ENCODE measurements around the gene PERM1.

Gene PERM1

DNA sequence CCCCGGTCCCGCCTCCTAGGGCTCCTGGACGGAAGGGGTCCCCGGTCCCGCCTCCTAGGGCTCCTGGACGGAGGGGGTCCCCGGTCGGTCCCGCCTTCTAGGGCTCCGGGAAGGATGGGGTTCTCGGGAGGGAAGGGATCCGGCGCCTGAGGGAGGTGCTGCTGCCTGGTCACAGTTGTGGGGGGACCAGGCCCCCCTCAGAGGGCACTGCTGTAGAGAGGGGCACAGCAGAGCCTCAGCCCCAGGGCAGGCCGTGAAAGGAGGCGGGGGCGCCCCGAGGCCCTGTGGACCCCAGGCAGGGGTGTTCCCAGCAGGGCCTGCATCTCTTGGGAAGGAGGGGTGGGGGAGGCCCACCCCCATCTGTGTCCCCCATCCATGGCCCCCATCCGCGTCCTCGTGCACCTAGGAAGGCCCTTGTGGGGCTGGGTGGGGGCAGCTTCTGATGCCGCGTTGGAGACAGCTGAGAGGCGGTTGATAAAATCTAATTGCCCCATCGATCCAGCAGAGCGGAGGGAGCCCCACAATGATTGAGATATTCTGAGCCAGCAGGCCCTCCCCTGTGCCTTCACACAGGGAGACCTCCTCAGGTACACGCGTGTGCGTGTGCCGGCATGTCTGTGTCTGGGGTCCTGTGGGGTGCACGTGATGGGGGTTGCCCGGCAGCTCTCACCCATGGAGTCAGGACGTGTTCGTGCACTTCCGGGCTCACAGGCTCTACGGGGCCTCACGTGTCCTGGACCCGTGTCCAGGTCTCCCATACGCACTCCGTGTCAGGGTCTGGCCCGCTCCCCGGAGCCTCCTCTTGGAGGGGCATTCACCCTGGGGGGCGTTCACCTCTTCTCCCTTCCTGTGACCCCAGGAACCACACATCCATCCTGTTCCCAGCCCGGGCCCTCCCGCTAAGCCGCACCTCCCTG lies 45.3 kb downstream of the PERM1 start:
- Histone ChIP-seq H3K27me3 (peaks cover 5% of the 10 kb centered on the region; the same call in 1 of the 2 replicates), H3K36me3 (peaks cover 7% of the 10 kb centered on the region), H3K9me3 (no peaks in the 10 kb centered on the region), H3K4me3 (ENCODE audit: low read depth, low read length) (no peak overlapping the region), H3K4me1 (peaks cover 69% of the 10 kb centered on the region)
- TF ChIP-seq, protein P1, sequence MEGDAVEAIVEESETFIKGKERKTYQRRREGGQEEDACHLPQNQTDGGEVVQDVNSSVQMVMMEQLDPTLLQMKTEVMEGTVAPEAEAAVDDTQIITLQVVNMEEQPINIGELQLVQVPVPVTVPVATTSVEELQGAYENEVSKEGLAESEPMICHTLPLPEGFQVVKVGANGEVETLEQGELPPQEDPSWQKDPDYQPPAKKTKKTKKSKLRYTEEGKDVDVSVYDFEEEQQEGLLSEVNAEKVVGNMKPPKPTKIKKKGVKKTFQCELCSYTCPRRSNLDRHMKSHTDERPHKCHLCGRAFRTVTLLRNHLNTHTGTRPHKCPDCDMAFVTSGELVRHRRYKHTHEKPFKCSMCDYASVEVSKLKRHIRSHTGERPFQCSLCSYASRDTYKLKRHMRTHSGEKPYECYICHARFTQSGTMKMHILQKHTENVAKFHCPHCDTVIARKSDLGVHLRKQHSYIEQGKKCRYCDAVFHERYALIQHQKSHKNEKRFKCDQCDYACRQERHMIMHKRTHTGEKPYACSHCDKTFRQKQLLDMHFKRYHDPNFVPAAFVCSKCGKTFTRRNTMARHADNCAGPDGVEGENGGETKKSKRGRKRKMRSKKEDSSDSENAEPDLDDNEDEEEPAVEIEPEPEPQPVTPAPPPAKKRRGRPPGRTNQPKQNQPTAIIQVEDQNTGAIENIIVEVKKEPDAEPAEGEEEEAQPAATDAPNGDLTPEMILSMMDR (IDR thresholded peaks at IDR 0.05; ENCODE audit: low read depth, low read length): no peak
- DNase-seq: no peak

DNA sequence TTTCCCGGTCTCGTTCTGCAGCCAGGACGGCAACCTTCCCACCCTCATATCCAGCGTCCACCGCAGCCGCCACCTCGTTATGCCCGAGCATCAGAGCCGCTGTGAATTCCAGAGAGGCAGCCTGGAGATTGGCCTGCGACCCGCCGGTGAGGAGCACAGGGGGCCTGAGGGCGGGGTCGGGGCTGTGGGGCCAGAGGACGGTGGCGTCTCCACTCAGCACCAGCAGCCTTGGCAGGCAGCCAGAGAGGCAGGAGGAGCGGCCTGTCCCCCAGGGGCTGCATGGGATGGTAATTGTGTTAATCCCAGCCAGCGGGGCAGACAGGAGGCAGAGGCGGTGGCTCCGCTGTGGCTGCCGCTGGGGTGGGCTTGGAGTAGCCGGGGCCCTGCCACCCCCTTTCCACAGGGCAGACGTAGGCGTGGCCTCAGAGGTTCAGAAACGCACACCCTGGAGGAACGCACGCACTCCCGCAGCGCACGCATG lies 46.1 kb downstream of the PERM1 start:
- H3K9me3 ChIP-seq: no peaks in the 10 kb centered on the region
- TF ChIP-seq, protein P1 (IDR thresholded peaks at IDR 0.05; ENCODE audit: low read depth, low read length): no peak
- H3K4me3 ChIP-seq (ENCODE audit: low read depth, low read length): peak overlapping the region; percentile 38
- DNase-seq: peak; percentile 99
- peaks cover 8% of the 10 kb centered on the region for H3K36me3 ChIP-seq
- H3K27me3 ChIP-seq: peaks cover 5% of the 10 kb centered on the region; the same call in 1 of the 2 replicates
- peaks cover 68% of the 10 kb centered on the region for H3K4me1 ChIP-seq

DNA sequence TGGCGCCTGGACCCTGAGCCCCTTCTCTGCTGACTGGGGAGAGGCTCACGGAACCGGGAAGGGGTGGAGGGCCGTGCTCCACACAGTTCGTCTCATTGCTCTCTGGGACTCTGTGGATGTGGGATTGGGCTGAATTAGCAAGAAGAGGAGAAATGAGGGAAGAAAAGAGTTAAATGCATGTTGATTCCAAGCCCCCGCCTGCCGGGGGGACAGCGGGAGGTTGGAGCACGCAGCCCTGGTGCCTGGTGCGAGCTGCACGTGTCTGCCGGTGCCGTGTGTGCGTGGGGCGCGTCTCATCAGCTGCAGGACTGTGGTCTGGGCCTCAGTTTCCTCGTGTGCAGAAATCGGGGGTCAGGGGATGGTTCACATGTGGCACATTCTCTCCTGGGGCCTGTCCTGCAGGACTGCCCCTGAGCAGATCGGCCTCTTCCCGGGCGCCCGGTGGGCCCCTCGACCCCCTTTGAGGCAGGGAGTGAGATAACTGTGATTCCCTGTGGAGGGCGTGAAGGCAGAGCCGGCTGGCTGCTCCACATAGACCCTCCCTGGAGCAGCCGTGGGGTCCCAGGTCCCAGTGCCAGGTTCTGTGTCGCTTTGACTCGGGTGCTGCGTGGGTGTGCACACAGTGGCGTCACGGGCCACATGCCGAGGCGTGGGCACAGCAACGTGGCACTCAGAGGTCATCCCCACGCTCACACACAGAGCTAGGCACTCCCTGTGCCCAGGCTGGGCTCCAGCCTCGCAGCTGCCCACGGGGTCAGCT lies 46.7 kb downstream of the PERM1 start:
- Histone ChIP-seq H3K36me3 (peaks cover 14% of the 10 kb centered on the region), H3K4me1 (peaks cover 69% of the 10 kb centered on the region), H3K4me3 (ENCODE audit: low read depth, low read length) (peak overlapping the region; percentile 38), H3K27me3 (peaks cover 5% of the 10 kb centered on the region; the same call in 1 of the 2 replicates), H3K9me3 (no peaks in the 10 kb centered on the region)
- DNase-seq: no peak
- TF ChIP-seq, protein P1 (IDR thresholded peaks at IDR 0.05; ENCODE audit: low read depth, low read length): no peak

DNA sequence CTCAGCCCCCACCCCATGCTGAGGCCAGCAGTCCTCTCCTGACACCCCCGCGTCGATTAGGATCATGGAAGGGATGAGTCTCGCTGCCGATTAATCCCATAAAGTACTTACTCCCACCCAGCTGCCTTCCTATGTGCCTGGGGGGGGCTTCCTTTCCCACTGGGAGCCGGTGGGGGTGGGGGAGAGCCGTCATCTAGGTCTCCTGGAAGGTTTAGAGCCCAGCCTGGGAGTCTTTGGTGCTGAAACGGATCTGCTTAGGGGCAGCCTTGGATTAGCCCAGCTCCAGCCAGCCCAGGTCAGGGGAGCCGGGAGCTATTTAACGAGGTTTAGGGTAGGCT lies 48.3 kb downstream of the PERM1 start:
- Histone ChIP-seq H3K9me3 (no peaks in the 10 kb centered on the region), H3K36me3 (peaks cover 17% of the 10 kb centered on the region), H3K27me3 (peaks cover 5% of the 10 kb centered on the region; the same call in 1 of the 2 replicates), H3K4me1 (peaks cover 58% of the 10 kb centered on the region), H3K4me3 (ENCODE audit: low read depth, low read length) (no peak overlapping the region)
- no peak for DNase-seq
- TF ChIP-seq, protein P1 (IDR thresholded peaks at IDR 0.05; ENCODE audit: low read depth, low read length): no peak

DNA sequence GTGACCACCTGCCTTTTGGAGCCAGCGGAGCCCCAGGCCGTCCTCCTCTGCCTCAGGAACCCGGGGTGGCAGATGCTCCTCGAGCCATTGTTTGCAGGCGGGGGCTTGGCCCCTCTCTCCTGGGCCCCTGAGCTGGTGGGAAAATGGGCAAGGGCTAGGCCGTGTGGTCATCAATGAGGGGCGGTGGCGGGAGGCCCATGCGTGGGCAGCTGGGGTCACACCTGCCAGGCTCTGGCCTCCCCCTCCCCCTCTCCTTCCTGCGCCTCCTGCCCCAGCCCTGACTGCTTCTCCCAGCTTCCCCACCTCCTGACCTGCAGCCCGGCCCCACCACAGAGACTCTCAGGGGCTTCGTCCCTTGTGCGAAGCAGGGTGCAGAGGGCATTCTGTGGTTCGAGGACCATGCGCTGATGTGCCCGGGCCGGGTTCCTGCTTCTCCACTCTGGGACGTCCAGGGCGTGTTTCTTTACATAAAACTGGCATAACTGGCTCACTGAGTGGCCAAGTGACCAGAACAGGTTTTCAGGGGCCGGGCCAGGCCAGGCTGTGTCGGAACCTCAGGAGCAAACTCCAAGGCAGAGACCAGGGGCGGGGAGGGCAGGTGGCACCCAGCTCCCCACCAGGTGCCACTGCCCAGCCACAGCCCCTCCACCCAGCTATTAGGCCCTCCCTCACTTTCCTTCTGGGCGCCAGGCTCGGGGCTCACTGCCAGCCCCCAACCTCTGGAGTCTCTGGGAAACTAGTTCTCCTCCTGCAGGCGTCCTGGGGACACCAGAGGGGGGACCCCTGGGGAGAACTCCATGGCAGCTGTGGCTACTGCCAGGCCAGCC lies 48.9 kb downstream of the PERM1 start:
- peaks cover 5% of the 10 kb centered on the region; the same call in 1 of the 2 replicates for H3K27me3 ChIP-seq
- H3K4me1 ChIP-seq: peaks cover 52% of the 10 kb centered on the region
- peaks cover 17% of the 10 kb centered on the region for H3K36me3 ChIP-seq
- TF ChIP-seq, protein P1 (IDR thresholded peaks at IDR 0.05; ENCODE audit: low read depth, low read length): no peak
- no peaks in the 10 kb centered on the region for H3K9me3 ChIP-seq
- no peak for DNase-seq
- H3K4me3 ChIP-seq (ENCODE audit: low read depth, low read length): no peak overlapping the region

All from BE2C (cell line).